SK-N-SH (cell line): ENCODE data around the gene SSBP2. TPM values are rescaled to one million over a fixed set of nuclear protein-coding genes. Genes with fewer than 3 reads are reported as not detected.

Source experiments
- CTCF ChIA-PET: fragments of 300-600, 350-600 bp; formaldehyde crosslinking; extraction: SDS; loops from one replicate; lab custom pipeline; 2021; lab: Yijun Ruan, JAX
- POLR2A ChIA-PET: fragments of 350-600 bp; sonication (Branson Sonifier 250); formaldehyde crosslinking; extraction: SDS; loops from one replicate; lab custom pipeline; 2020; ENCODE audit warnings: antibody characterized with exemption, inconsistent platforms; lab: Yijun Ruan, JAX
- DNase-seq: peaks from one replicate; pipeline ENCODE4 v3.0.0; 2012
- H2AFZ ChIP-seq: fragments of 200-600 bp; sonication (generic); 2 replicates; pipeline ENCODE4 v1.8.1; 2016; ENCODE audit warnings: antibody characterized with exemption, mild to moderate bottlenecking, low read depth
- H3F3A ChIP-seq: fragments of 200-600 bp; sonication (generic); replicated peaks from 2 replicates; pipeline ENCODE3; 2016; ENCODE audit warnings: antibody characterized with exemption, mild to moderate bottlenecking; ENCODE audit not compliant: insufficient read depth
- H3K27ac ChIP-seq, 2 experiments: fragments of 200-500 bp in 1 of 2; fragments of 200-600 bp in 1 of 2; sonication (Bioruptor generic) in 1 of 2; sonication (generic), shearing (Covaris generic) in 1 of 2; 2 replicates each; pipeline versions ENCODE4 v1.5.1 to v1.6.1; 2014 to 2016; ENCODE audit warnings: low read depth in 2 of 2, inconsistent platforms in 1 of 2, low read length in 1 of 2, mild to moderate bottlenecking in 1 of 2, mixed read lengths in 1 of 2
- H3K27me3 ChIP-seq: fragments of 200-600 bp; sonication (generic), shearing (Covaris generic); 2 replicates; pipeline ENCODE4 v1.6.1; 2016; ENCODE audit warnings: mixed run types; ENCODE audit not compliant: insufficient read depth
- H3K36me3 ChIP-seq, 2 experiments: fragments of 200-500 bp in 1 of 2; fragments of 200-600 bp in 1 of 2; sonication (Bioruptor generic) in 1 of 2; sonication (generic) in 1 of 2; replicated peaks in 1 of 2; 2 replicates each; pipeline versions ENCODE3 to v1.5.1; 2014 to 2016; ENCODE audit warnings: low read length in 1 of 2, mild to moderate bottlenecking in 1 of 2; ENCODE audit not compliant: insufficient read depth in 2 of 2, control insufficient read depth in 1 of 2
- H3K4me1 ChIP-seq, 2 experiments: fragments of 200-500 bp in 1 of 2; fragments of 200-600 bp in 1 of 2; sonication (Bioruptor generic) in 1 of 2; sonication (generic), shearing (Covaris generic) in 1 of 2; 2 replicates each; pipeline versions ENCODE4 v1.5.1 to v1.6.1; 2014 to 2016; ENCODE audit warnings: low read depth in 1 of 2, low read length in 1 of 2, mixed run types in 1 of 2; ENCODE audit not compliant: insufficient read depth in 2 of 2, control insufficient read depth in 1 of 2
- H3K4me2 ChIP-seq: fragments of 200-600 bp; sonication (generic), shearing (Covaris generic); 2 replicates; pipeline ENCODE4 v1.6.1; 2017; ENCODE audit warnings: mixed run types
- H3K4me3 ChIP-seq, 2 experiments: fragments of 200-500 bp in 1 of 2; fragments of 200-600 bp in 1 of 2; sonication (Bioruptor generic) in 1 of 2; sonication (generic), shearing (Covaris generic) in 1 of 2; 2 replicates each; pipeline versions ENCODE4 v1.5.1 to v1.8.1; 2014 to 2016; ENCODE audit warnings: low read depth in 2 of 2, inconsistent platforms in 1 of 2, low read length in 1 of 2, mild to moderate bottlenecking in 1 of 2, mixed read lengths in 1 of 2, moderate library complexity in 1 of 2
- H3K79me2 ChIP-seq: fragments of 200-600 bp; sonication (generic); 2 replicates; pipeline ENCODE4 v1.8.1; 2017; ENCODE audit warnings: mild to moderate bottlenecking; ENCODE audit not compliant: insufficient read depth
- H3K9ac ChIP-seq: fragments of 200-600 bp; sonication (generic); 2 replicates; pipeline ENCODE4 v1.6.1; 2017; ENCODE audit warnings: mixed run types
- H3K9me2 ChIP-seq: fragments of 200-600 bp; sonication (generic); 2 replicates; pipeline ENCODE4 v1.6.1; 2017; ENCODE audit warnings: mixed run types
- H3K9me3 ChIP-seq: fragments of 200-600 bp; sonication (generic); 2 replicates; pipeline ENCODE4 v1.6.1; 2017; ENCODE audit warnings: mixed run types, mild to moderate bottlenecking, moderate library complexity
- H4K20me1 ChIP-seq: fragments of 200-600 bp; sonication (generic); 2 replicates; pipeline ENCODE4 v1.6.1; 2017; ENCODE audit warnings: mild to moderate bottlenecking, mixed run types; ENCODE audit not compliant: insufficient read depth
- CHD2 ChIP-seq: fragments of 150-350 bp; IDR thresholded peaks from 2 replicates; pipeline ENCODE4 v1.6.1; 2018; ENCODE audit warnings: low read length; ENCODE audit not compliant: partially characterized antibody
- ELF1 ChIP-seq: IDR thresholded peaks from 2 replicates; pipeline ENCODE4 v1.4.0; 2012
- EP300 ChIP-seq, 2 experiments: IDR thresholded peaks; 2 replicates each; pipeline versions ENCODE4 v1.4.0 to v1.6.1; 2012; ENCODE audit warnings: borderline replicate concordance in 1 of 2, low read depth in 1 of 2, low read length in 1 of 2
- FOSL2 ChIP-seq: IDR thresholded peaks from 2 replicates; pipeline ENCODE4 v1.4.0; 2012; ENCODE audit warnings: low read depth, mild to moderate bottlenecking, moderate library complexity, borderline replicate concordance
- GATA2 ChIP-seq: sonication (generic); formaldehyde crosslinking; IDR thresholded peaks from 2 replicates; pipeline ENCODE4 v1.5.0; 2020; ENCODE audit warnings: mild to moderate bottlenecking, missing genetic modification reagents
- JUND ChIP-seq: IDR thresholded peaks from 2 replicates; pipeline ENCODE4 v1.4.0; 2012
- NRF1 ChIP-seq: IDR thresholded peaks from 2 replicates; pipeline ENCODE4 v1.6.1; 2012; ENCODE audit warnings: low read depth, mild to moderate bottlenecking, low read length
- POLR2AphosphoS5 ChIP-seq: IDR thresholded peaks from 2 replicates; pipeline ENCODE4 v1.6.1; 2012; ENCODE audit warnings: low read depth, low read length
- RXRA ChIP-seq: IDR thresholded peaks from 2 replicates; pipeline ENCODE4 v1.4.0; 2012; ENCODE audit warnings: low read depth, mild to moderate bottlenecking, borderline replicate concordance
- SMC3 ChIP-seq: IDR thresholded peaks from 2 replicates; pipeline ENCODE4 v1.6.1; 2012; ENCODE audit warnings: low read depth, low read length, improper control_type of control experiment
- TAF1 ChIP-seq: IDR thresholded peaks from 2 replicates; pipeline ENCODE4 v1.6.1; 2012; ENCODE audit warnings: low read depth, mild to moderate bottlenecking, low read length, moderate library complexity, borderline replicate concordance
- TCF12 ChIP-seq: IDR thresholded peaks from 2 replicates; pipeline ENCODE4 v1.4.0; 2012
- WGBS: methylation state at CpG from one replicate; pipeline ENCODE4 v1.1.6; 2017; ENCODE audit warnings: low lambda C conversion rate; 5-methylcytosine and 5-hydroxymethylcytosine counted together
- polyA plus RNA-seq, 3 experiments: library from polyadenylated mRNA; depleted of rRNA; stranded (reverse); fragments of >200 nt; gene quantifications; 2 replicates each; pipeline ENCODE4 v1.2.3, GENCODE V29; 2012
- TF ChIP-seq, protein P1 (sequence below): fragments of 150-350 bp; IDR thresholded peaks from 2 replicates; pipeline ENCODE4 v1.6.1; 2017; ENCODE audit warnings: antibody characterized with exemption, low read length, low read depth, borderline replicate concordance
- TF ChIP-seq, protein P2 (sequence below): IDR thresholded peaks from 2 replicates; pipeline ENCODE4; 2012
- TF ChIP-seq, protein P3 (sequence below): IDR thresholded peaks from 2 replicates; pipeline ENCODE4 v1.4.0; 2012; ENCODE audit warnings: low read depth, borderline replicate concordance
- TF ChIP-seq, protein P4 (sequence below): IDR thresholded peaks from 2 replicates; pipeline ENCODE4 v1.4.0; 2012; ENCODE audit warnings: low read depth, borderline replicate concordance

SSBP2 gene
- polyA plus RNA-seq, 1 of the 3 experiments (the other 2 are of a cell fraction) = 35.3 TPM

GRCh38 chr5:81422671-81423070 lies 328.2 kb downstream of the SSBP2 start (continued):
- TF ChIP-seq, protein P1, sequence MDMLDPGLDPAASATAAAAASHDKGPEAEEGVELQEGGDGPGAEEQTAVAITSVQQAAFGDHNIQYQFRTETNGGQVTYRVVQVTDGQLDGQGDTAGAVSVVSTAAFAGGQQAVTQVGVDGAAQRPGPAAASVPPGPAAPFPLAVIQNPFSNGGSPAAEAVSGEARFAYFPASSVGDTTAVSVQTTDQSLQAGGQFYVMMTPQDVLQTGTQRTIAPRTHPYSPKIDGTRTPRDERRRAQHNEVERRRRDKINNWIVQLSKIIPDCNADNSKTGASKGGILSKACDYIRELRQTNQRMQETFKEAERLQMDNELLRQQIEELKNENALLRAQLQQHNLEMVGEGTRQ = no peak

DNA sequence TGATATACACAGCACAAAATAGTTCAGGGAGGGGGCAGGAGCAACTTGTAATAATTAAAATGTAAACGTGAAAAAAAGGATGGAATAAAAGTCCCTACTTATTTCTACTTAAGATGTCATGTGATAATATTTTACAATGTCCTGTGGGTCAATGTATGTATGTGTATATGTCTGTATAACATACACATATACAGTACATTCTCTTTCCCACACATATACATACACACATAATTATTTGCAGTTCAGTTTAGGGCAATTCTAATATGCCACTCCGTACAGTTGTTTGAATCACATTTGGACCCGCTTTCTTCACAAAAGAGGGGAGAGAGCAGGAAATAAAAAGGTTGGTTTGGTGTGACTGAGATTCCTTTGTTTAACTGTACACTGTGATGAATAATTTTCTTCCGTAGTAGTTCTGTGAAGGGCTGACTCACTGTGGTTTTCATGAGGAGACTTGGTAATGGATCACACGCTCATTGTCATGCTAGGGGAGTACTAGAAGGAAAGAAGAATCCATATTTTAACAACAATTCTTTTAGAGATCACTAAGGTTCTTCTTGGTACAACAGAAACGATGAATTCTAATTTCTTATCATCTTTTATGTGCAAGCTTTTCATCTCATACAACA lies 330.7 kb downstream of the SSBP2 start:
- no peaks in the 10 kb centered on the region for H3K36me3 ChIP-seq
- peak overlapping the region; percentile 51 to 89 for H3K27ac ChIP-seq
- H3K9me3 ChIP-seq = no peaks in the 10 kb centered on the region
- DNase-seq = no peak
- H2AFZ ChIP-seq = peak overlapping the region; percentile 68
- H4K20me1 ChIP-seq = no peaks in the 10 kb centered on the region
- CTCF ChIA-PET = interaction anchor here (1.1 to 1.5 kb wide), 3 partner anchors 9 to 330 kb away, joined by 3 to 4 read pairs (median 3); partner anchors contain the start of gene SSBP2
- no peaks in the 10 kb centered on the region for H3K9me2 ChIP-seq
- H3K4me1 ChIP-seq = peaks cover 0 to 15% of the 10 kb centered on the region in 2 experiments; a peak in 2 of 4 replicates
- TF ChIP-seq GATA2 (CRISPR knock-in tag) (no peak), POLR2AphosphoS5 (peak; percentile 24; the same call in 1 of the 2 replicates), SMC3 (no peak), JUND (peak; percentile 86), EP300 (IDR thresholded peaks at IDR 0.05; ENCODE audit: borderline replicate concordance in 1 of 2, low read depth in 1 of 2, low read length in 1 of 2) (peak in 1 of 2 experiments; percentile 30; a peak in 1 of 4 replicates), FOSL2 (peak; percentile 89)
- TF ChIP-seq, protein P2, sequence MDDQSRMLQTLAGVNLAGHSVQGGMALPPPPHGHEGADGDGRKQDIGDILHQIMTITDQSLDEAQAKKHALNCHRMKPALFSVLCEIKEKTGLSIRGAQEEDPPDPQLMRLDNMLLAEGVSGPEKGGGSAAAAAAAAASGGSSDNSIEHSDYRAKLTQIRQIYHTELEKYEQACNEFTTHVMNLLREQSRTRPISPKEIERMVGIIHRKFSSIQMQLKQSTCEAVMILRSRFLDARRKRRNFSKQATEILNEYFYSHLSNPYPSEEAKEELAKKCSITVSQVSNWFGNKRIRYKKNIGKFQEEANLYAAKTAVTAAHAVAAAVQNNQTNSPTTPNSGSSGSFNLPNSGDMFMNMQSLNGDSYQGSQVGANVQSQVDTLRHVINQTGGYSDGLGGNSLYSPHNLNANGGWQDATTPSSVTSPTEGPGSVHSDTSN = peak; percentile 71
- peak overlapping the region; percentile 46; the same call in 1 of the 2 replicates for H3K4me2 ChIP-seq
- WGBS = 10% methylated on average over 6 of the region's 6 CpGs
- H3F3A ChIP-seq = peaks cover 3% of the 10 kb centered on the region
- H3K9ac ChIP-seq = peak overlapping the region; percentile 62
- H3K4me3 ChIP-seq = no peak overlapping the region
- POLR2A ChIA-PET = no interaction called here
- no peaks in the 10 kb centered on the region for H3K27me3 ChIP-seq
- H3K79me2 ChIP-seq = no peaks in the 10 kb centered on the region

DNA sequence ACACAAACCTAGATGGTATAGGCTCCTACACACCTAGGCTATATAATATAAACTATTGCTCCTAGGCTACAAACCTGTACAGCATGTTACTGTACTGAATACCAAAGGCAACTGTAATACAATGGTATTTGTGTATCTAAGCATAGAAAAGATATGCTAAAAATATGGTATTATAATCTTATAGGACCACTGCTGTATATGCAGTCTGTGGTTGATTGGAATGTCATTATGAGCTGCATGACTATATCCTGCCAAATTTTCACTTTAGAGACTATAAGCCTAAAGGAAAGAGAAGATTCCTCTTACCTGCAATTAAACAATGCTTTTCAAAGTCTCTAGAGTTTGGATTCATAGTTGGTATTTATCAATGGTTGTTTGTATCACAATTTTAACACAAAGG lies 332.3 kb downstream of the SSBP2 start:
- Histone ChIP-seq H3K9me2 (no peaks in the 10 kb centered on the region), H3K4me2 (no peak overlapping the region), H3K27me3 (no peaks in the 10 kb centered on the region), H4K20me1 (no peaks in the 10 kb centered on the region), H3K9me3 (no peaks in the 10 kb centered on the region), H3K79me2 (no peaks in the 10 kb centered on the region), H3K9ac (no peak overlapping the region), H2AFZ (no peak overlapping the region), H3K4me3 (no peak overlapping the region), H3K4me1 (peaks cover 0 to 15% of the 10 kb centered on the region in 2 experiments; a peak in 2 of 4 replicates), H3K36me3 (no peaks in the 10 kb centered on the region), H3K27ac (no peak overlapping the region), H3F3A (peaks cover 3% of the 10 kb centered on the region)
- CTCF ChIA-PET = interaction anchor here (0.5 kb wide), 1 partner anchor 689 kb away, joined by 3 read pairs; no protein-coding TSS in a partner anchor
- POLR2A ChIA-PET = no interaction called here
- no peak for DNase-seq
- no peak for TF ChIP-seq TCF12
- TF ChIP-seq CHD2 = no peak
- TF ChIP-seq TAF1 = no peak
- TF ChIP-seq RXRA = no peak
- TF ChIP-seq, protein P3, sequence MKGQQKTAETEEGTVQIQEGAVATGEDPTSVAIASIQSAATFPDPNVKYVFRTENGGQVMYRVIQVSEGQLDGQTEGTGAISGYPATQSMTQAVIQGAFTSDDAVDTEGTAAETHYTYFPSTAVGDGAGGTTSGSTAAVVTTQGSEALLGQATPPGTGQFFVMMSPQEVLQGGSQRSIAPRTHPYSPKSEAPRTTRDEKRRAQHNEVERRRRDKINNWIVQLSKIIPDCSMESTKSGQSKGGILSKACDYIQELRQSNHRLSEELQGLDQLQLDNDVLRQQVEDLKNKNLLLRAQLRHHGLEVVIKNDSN = no peak
- TF ChIP-seq, protein P2 = no peak
- no peak for TF ChIP-seq SMC3
- TF ChIP-seq ELF1 = no peak
- TF ChIP-seq NRF1 = no peak
- TF ChIP-seq POLR2AphosphoS5 = no peak
- no peak for TF ChIP-seq FOSL2
- TF ChIP-seq, protein P4, sequence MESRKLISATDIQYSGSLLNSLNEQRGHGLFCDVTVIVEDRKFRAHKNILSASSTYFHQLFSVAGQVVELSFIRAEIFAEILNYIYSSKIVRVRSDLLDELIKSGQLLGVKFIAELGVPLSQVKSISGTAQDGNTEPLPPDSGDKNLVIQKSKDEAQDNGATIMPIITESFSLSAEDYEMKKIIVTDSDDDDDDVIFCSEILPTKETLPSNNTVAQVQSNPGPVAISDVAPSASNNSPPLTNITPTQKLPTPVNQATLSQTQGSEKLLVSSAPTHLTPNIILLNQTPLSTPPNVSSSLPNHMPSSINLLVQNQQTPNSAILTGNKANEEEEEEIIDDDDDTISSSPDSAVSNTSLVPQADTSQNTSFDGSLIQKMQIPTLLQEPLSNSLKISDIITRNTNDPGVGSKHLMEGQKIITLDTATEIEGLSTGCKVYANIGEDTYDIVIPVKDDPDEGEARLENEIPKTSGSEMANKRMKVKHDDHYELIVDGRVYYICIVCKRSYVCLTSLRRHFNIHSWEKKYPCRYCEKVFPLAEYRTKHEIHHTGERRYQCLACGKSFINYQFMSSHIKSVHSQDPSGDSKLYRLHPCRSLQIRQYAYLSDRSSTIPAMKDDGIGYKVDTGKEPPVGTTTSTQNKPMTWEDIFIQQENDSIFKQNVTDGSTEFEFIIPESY = no peak
